ENCODE data around the gene PSAPL1.

The PSAPL1 gene, protein sequence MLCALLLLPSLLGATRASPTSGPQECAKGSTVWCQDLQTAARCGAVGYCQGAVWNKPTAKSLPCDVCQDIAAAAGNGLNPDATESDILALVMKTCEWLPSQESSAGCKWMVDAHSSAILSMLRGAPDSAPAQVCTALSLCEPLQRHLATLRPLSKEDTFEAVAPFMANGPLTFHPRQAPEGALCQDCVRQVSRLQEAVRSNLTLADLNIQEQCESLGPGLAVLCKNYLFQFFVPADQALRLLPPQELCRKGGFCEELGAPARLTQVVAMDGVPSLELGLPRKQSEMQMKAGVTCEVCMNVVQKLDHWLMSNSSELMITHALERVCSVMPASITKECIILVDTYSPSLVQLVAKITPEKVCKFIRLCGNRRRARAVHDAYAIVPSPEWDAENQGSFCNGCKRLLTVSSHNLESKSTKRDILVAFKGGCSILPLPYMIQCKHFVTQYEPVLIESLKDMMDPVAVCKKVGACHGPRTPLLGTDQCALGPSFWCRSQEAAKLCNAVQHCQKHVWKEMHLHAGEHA

GRCh38 chr4:7434766-7435150 is at the start of gene PSAPL1:
PSAPL1 (minus strand) TSS chr4:7434930; CDS start chr4:7434879, 51 bp downstream.
- H3K36me3 ChIP-seq (ENCODE audit: insufficient read depth, low read length): no peaks in the 10 kb centered on the region
- no peaks in the 10 kb centered on the region for H3K4me1 ChIP-seq (ENCODE audit: insufficient read depth, low read length)
- no peaks in the 10 kb centered on the region for H3K9me3 ChIP-seq (ENCODE audit: low read length)
- no peak within 1 kb of the TSS for H3K4me3 ChIP-seq (ENCODE audit: low read length)
- H3K27me3 ChIP-seq (ENCODE audit: insufficient read depth, low read length): no peaks in the 10 kb centered on the region
- H2AFZ ChIP-seq (ENCODE audit: low read depth, low read length): no peak within 1 kb of the TSS

DNA sequence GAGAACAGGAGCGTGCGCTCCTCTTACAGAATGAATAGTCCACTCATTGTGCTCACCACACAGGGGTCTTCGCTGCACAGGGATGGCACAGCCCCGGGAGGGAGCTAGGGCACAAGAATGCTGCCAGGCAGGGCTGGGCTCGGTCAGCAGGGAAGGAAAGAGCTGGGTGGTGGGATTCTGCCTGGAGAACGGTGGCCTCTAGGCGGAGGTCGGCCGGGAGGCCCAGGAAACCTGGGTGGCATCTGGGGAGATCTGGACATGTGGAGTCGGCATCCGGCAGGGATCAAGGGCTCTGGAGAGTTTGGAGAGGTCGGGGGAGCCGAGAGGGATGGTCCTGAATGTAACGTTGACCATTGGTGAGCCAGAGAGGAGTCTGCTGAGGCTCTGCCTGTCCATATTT is 46.5 kb upstream of the PSAPL1 start:
- Histone ChIP-seq H3K36me3 (ENCODE audit: insufficient read depth, low read length) (no peaks in the 10 kb centered on the region), H3K9me3 (ENCODE audit: low read length) (no peaks in the 10 kb centered on the region), H3K4me1 (ENCODE audit: insufficient read depth, low read length) (no peaks in the 10 kb centered on the region), H3K4me3 (ENCODE audit: low read length) (no peak overlapping the region), H3K27me3 (ENCODE audit: insufficient read depth, low read length) (peaks cover 18% of the 10 kb centered on the region), H2AFZ (ENCODE audit: low read depth, low read length) (no peak overlapping the region)

GRCh38 chr4:7480423-7480822 is 45.7 kb upstream of the PSAPL1 start:
- peaks cover 18% of the 10 kb centered on the region for H3K27me3 ChIP-seq (ENCODE audit: insufficient read depth, low read length)
- H3K4me1 ChIP-seq (ENCODE audit: insufficient read depth, low read length): no peaks in the 10 kb centered on the region
- H2AFZ ChIP-seq (ENCODE audit: low read depth, low read length): no peak overlapping the region
- H3K36me3 ChIP-seq (ENCODE audit: insufficient read depth, low read length): no peaks in the 10 kb centered on the region
- H3K4me3 ChIP-seq (ENCODE audit: low read length): no peak overlapping the region
- H3K9me3 ChIP-seq (ENCODE audit: low read length): no peaks in the 10 kb centered on the region

- no peaks in the 10 kb centered on the region for H3K4me1 ChIP-seq (ENCODE audit: insufficient read depth, low read length)
- H3K9me3 ChIP-seq (ENCODE audit: low read length): no peaks in the 10 kb centered on the region
- no peaks in the 10 kb centered on the region for H3K36me3 ChIP-seq (ENCODE audit: insufficient read depth, low read length)
- peaks cover 3% of the 10 kb centered on the region for H3K27me3 ChIP-seq (ENCODE audit: insufficient read depth, low read length)
- no peak overlapping the region for H2AFZ ChIP-seq (ENCODE audit: low read depth, low read length)
- no peak overlapping the region for H3K4me3 ChIP-seq (ENCODE audit: low read length)
Measured at GRCh38 chr4:7478665-7479064, 43.9 kb upstream of the PSAPL1 start.

DNA sequence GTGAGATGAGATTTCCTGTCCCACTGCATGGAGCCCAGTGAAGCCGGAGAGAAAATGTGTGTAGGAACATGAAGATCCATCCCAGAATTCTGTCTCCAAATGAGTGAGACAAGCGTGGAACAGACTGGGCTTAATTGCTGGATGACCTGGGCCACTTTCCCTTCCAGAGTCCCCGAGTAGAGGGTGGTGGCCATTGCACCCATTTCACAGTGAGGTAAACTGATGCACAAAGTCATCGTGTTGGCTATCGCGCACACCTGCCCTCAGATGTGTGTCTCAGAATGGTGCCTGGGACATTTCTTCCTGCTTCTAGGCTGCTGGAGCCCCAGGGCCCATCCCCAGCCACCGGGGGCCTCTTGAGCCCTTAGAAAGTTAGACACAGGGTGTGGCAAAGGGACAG is 43.0 kb upstream of the PSAPL1 start:
- no peak overlapping the region for H3K4me3 ChIP-seq (ENCODE audit: low read length)
- no peaks in the 10 kb centered on the region for H3K36me3 ChIP-seq (ENCODE audit: insufficient read depth, low read length)
- no peaks in the 10 kb centered on the region for H3K9me3 ChIP-seq (ENCODE audit: low read length)
- no peak overlapping the region for H2AFZ ChIP-seq (ENCODE audit: low read depth, low read length)
- H3K4me1 ChIP-seq (ENCODE audit: insufficient read depth, low read length): no peaks in the 10 kb centered on the region
- no peaks in the 10 kb centered on the region for H3K27me3 ChIP-seq (ENCODE audit: insufficient read depth, low read length)

DNA sequence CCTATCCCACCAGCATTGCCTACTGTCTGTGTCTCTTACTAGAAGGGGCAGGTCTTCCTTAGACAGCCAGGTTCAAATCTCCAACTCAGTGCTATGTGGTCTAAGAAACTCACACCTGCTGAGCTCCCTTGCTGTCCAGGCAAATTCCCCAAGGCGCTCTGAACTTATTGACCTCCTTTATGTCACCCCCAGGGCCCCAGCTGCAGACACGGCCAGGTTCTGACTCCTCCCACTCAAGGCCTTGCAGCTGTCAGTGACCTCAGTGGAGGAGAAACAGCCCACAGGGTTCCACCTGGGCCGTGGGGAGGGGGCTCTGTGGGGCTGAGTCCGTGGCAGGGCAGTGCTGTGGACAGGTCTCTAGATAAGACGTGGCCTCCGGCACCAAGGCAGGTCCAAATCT is 42.1 kb upstream of the PSAPL1 start:
- H3K4me1 ChIP-seq (ENCODE audit: insufficient read depth, low read length): peaks cover 6% of the 10 kb centered on the region
- H3K36me3 ChIP-seq (ENCODE audit: insufficient read depth, low read length): no peaks in the 10 kb centered on the region
- no peaks in the 10 kb centered on the region for H3K9me3 ChIP-seq (ENCODE audit: low read length)
- H3K4me3 ChIP-seq (ENCODE audit: low read length): no peak overlapping the region
- H2AFZ ChIP-seq (ENCODE audit: low read depth, low read length): no peak overlapping the region
- no peaks in the 10 kb centered on the region for H3K27me3 ChIP-seq (ENCODE audit: insufficient read depth, low read length)

DNA sequence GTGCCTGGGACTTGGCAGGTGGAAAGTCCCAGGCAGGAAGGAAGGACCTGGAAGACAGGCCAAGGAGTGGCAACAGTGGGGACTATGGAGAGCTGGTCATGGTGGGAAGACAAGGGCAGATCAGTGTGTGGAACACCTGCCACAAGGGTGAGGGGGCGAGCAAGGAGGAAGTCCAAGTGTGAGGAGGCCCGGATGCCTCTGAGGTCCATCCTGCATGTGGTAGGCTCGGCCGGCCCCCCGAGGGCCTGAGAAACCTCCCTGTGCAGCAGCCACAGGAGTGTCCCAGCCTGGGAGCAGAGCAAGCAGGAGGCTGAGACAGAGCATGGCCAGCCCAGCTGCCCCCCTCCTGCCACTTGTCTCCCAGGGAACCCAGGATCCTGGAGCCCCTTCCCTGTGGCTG is 40.5 kb upstream of the PSAPL1 start:
- Histone ChIP-seq H3K4me3 (ENCODE audit: low read length) (no peak overlapping the region), H3K27me3 (ENCODE audit: insufficient read depth, low read length) (no peaks in the 10 kb centered on the region), H3K36me3 (ENCODE audit: insufficient read depth, low read length) (no peaks in the 10 kb centered on the region), H3K4me1 (ENCODE audit: insufficient read depth, low read length) (peaks cover 6% of the 10 kb centered on the region), H2AFZ (ENCODE audit: low read depth, low read length) (no peak overlapping the region), H3K9me3 (ENCODE audit: low read length) (no peaks in the 10 kb centered on the region)

DNA sequence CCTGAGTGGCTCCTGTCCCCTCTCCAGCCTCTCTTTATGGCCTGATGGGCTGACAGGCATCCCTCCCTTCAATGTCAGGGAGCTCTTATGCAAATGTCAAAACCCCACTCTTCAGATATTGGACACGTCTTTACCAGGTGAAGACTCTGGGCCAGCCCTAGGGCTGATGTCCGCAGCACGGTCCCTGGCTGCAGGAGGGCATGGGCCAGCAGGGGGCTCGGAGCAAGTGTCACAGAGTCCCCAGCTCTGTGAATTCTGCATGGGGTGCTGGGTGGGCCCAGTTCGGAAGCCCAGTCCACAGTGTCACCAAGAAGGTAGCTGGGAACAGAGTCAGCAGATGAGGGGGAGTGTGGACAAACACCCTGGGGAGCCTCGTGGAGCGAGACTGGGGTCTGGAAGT is 39.6 kb upstream of the PSAPL1 start:
- peaks cover 6% of the 10 kb centered on the region for H3K4me1 ChIP-seq (ENCODE audit: insufficient read depth, low read length)
- H3K36me3 ChIP-seq (ENCODE audit: insufficient read depth, low read length): no peaks in the 10 kb centered on the region
- H3K9me3 ChIP-seq (ENCODE audit: low read length): no peaks in the 10 kb centered on the region
- no peak overlapping the region for H2AFZ ChIP-seq (ENCODE audit: low read depth, low read length)
- H3K4me3 ChIP-seq (ENCODE audit: low read length): no peak overlapping the region
- H3K27me3 ChIP-seq (ENCODE audit: insufficient read depth, low read length): no peaks in the 10 kb centered on the region

DNA sequence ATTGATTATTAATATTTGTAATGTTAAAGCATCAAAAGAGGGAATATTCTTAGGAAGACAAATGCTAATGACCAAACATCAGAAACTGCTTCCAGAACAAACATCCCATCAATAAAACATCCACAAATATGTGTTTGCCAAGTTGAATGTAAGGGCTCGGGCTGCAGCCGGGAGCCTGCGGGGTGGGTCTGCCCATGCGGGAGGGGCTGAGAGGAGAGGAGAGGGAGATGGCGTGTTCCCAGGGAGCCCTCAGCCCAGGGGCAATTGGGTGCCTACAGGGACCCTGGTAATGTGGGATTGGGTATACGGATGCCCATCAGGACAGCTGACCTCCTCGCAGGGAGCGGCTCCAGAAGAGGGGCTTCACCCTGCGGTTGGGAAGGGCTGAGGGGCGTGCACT is 38.4 kb upstream of the PSAPL1 start:
- no peaks in the 10 kb centered on the region for H3K27me3 ChIP-seq (ENCODE audit: insufficient read depth, low read length)
- no peak overlapping the region for H3K4me3 ChIP-seq (ENCODE audit: low read length)
- no peaks in the 10 kb centered on the region for H3K9me3 ChIP-seq (ENCODE audit: low read length)
- H3K4me1 ChIP-seq (ENCODE audit: insufficient read depth, low read length): peaks cover 6% of the 10 kb centered on the region
- no peaks in the 10 kb centered on the region for H3K36me3 ChIP-seq (ENCODE audit: insufficient read depth, low read length)
- H2AFZ ChIP-seq (ENCODE audit: low read depth, low read length): no peak overlapping the region

DNA sequence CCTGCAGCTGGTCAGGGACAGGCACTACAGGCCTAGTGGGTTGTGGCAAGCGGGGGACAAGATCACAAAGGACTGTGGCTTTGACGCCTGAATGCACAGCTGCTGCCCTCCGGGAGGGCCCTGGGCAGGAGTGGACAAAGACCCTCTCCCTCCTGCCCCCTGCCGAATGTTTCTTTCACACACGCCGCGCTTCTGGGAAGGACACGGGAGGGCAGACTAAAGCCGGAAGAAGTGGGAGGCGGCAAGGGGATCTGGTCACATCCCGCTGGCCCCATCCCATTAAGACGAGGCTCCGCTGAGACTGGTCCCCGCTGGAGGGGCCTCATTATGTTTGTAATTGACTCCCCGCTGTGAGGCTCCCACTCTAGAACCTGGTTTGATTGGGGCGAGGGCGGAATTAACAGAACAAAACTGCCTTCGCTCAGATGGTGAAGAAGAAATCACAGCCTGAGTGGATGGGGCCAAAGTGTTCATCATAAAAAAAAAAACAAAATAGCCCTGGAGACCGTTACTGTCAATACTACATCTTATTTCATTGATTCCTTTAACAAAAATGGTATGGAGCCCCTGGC is 37.8 kb upstream of the PSAPL1 start:
- no peaks in the 10 kb centered on the region for H3K9me3 ChIP-seq (ENCODE audit: low read length)
- no peaks in the 10 kb centered on the region for H3K27me3 ChIP-seq (ENCODE audit: insufficient read depth, low read length)
- peaks cover 6% of the 10 kb centered on the region for H3K4me1 ChIP-seq (ENCODE audit: insufficient read depth, low read length)
- no peak overlapping the region for H3K4me3 ChIP-seq (ENCODE audit: low read length)
- H2AFZ ChIP-seq (ENCODE audit: low read depth, low read length): no peak overlapping the region
- no peaks in the 10 kb centered on the region for H3K36me3 ChIP-seq (ENCODE audit: insufficient read depth, low read length)

- Histone ChIP-seq H2AFZ (ENCODE audit: low read depth, low read length) (no peak overlapping the region), H3K36me3 (ENCODE audit: insufficient read depth, low read length) (no peaks in the 10 kb centered on the region), H3K4me3 (ENCODE audit: low read length) (no peak overlapping the region), H3K27me3 (ENCODE audit: insufficient read depth, low read length) (no peaks in the 10 kb centered on the region), H3K9me3 (ENCODE audit: low read length) (no peaks in the 10 kb centered on the region), H3K4me1 (ENCODE audit: insufficient read depth, low read length) (peaks cover 6% of the 10 kb centered on the region)
Measured at GRCh38 chr4:7470522-7471128, 35.9 kb upstream of the PSAPL1 start.

GRCh38 chr4:7470111-7470510 is 35.4 kb upstream of the PSAPL1 start:
- H2AFZ ChIP-seq (ENCODE audit: low read depth, low read length): no peak overlapping the region
- no peaks in the 10 kb centered on the region for H3K9me3 ChIP-seq (ENCODE audit: low read length)
- H3K36me3 ChIP-seq (ENCODE audit: insufficient read depth, low read length): no peaks in the 10 kb centered on the region
- no peak overlapping the region for H3K4me3 ChIP-seq (ENCODE audit: low read length)
- no peaks in the 10 kb centered on the region for H3K27me3 ChIP-seq (ENCODE audit: insufficient read depth, low read length)
- H3K4me1 ChIP-seq (ENCODE audit: insufficient read depth, low read length): peaks cover 6% of the 10 kb centered on the region

DNA sequence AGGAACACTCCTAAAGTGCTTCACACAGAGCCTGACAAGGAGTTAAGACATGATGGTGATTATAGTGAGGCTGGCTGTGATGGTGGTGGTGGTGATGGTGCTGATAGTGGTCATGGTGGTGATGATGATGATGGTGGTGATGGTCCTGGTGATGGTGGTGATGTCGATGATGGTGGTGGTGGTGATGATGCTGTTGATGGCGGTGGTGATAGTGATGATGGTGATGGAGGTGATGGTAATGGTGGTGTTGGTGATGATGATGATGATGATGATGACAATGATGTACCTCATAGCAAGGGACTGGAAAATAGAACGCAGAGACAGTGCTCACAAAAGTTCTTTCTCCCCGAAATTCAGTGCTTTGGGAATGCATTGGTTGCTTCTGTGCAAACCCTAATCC is 34.3 kb upstream of the PSAPL1 start:
- Histone ChIP-seq H3K36me3 (ENCODE audit: insufficient read depth, low read length) (no peaks in the 10 kb centered on the region), H3K9me3 (ENCODE audit: low read length) (no peaks in the 10 kb centered on the region), H3K4me1 (ENCODE audit: insufficient read depth, low read length) (peaks cover 6% of the 10 kb centered on the region), H3K4me3 (ENCODE audit: low read length) (no peak overlapping the region), H2AFZ (ENCODE audit: low read depth, low read length) (no peak overlapping the region), H3K27me3 (ENCODE audit: insufficient read depth, low read length) (no peaks in the 10 kb centered on the region)

Data from neuron (in vitro differentiated cells).